ENCODE measurements around the gene TARBP2.

The TARBP2 gene

GRCh38 chr12:53513712-53514410, 12.8 kb downstream of the TARBP2 start:
- H2BK15ac ChIP-seq (ENCODE audit: low read depth, poor library complexity, severe bottlenecking) = no peak overlapping the region
- H3K9ac ChIP-seq (ENCODE audit: low read length) = no peak overlapping the region
- H3K23ac ChIP-seq (ENCODE audit: low read length in 2 of 2) = no peak overlapping the region
- no peak for DNase-seq
- 96% methylated on average over 6 of the region's 6 CpGs for WGBS
- no peak overlapping the region for H4K8ac ChIP-seq (ENCODE audit: low read length)
- H2AK5ac ChIP-seq (ENCODE audit: low read length, severe bottlenecking) = no peak overlapping the region
- H4K91ac ChIP-seq (ENCODE audit: low read length) = no peak overlapping the region
- no peak overlapping the region for H3K4ac ChIP-seq (ENCODE audit: low read depth in 1 of 2, low read length in 2 of 2)
- no peak overlapping the region for H3K4me3 ChIP-seq (ENCODE audit: insufficient read depth in 1 of 2, low read depth in 1 of 2, low read length in 2 of 2)
- H2BK12ac ChIP-seq (ENCODE audit: low read length in 2 of 2) = no peak overlapping the region
- no peak overlapping the region for H3K14ac ChIP-seq (ENCODE audit: low read length in 2 of 2)
- no peak overlapping the region for H3K18ac ChIP-seq (ENCODE audit: low read depth in 1 of 2, low read length in 2 of 2)
- no peak overlapping the region for H2BK120ac ChIP-seq (ENCODE audit: low read depth, low read length)
- no peaks in the 10 kb centered on the region for H3K9me3 ChIP-seq (ENCODE audit: control insufficient read depth, low read length)
- peaks cover 8% of the 10 kb centered on the region for H3K79me1 ChIP-seq (replicated peaks; ENCODE audit: low read length, poor library complexity, severe bottlenecking)
- no peak overlapping the region for H2BK5ac ChIP-seq (ENCODE audit: low read depth, low read length, poor library complexity, severe bottlenecking)
- H2AFZ ChIP-seq (ENCODE audit: low read depth, low read length) = no peak overlapping the region
- H3K4me1 ChIP-seq (ENCODE audit: control insufficient read depth, insufficient read depth, low read depth, low read length) = no peaks in the 10 kb centered on the region
- no peak overlapping the region for H3K4me2 ChIP-seq (ENCODE audit: low read length, poor library complexity, severe bottlenecking)
- H3K27me3 ChIP-seq (ENCODE audit: control insufficient read depth in 1 of 2, insufficient read depth in 1 of 2, low read length in 2 of 2) = no peaks in the 10 kb centered on the region
- H3K27ac ChIP-seq (ENCODE audit: low read length, poor library complexity, severe bottlenecking) = no peak overlapping the region
- H3K36me3 ChIP-seq (ENCODE audit: control insufficient read depth in 1 of 2, insufficient read depth in 2 of 2, low read depth in 1 of 2, low read length in 2 of 2) = peaks cover 44 to 89% of the 10 kb centered on the region in 2 experiments

GRCh38 chr12:53514628-53515290, 13.7 kb downstream of the TARBP2 start:
- Histone ChIP-seq H2BK120ac (ENCODE audit: low read depth, low read length) (no peak overlapping the region), H3K9ac (ENCODE audit: low read length) (no peak overlapping the region), H3K18ac (ENCODE audit: low read depth in 1 of 2, low read length in 2 of 2) (no peak overlapping the region), H4K91ac (ENCODE audit: low read length) (no peak overlapping the region), H3K14ac (ENCODE audit: low read length in 2 of 2) (no peak overlapping the region), H3K4ac (ENCODE audit: low read depth in 1 of 2, low read length in 2 of 2) (no peak overlapping the region), H2AFZ (ENCODE audit: low read depth, low read length) (no peak overlapping the region), H2AK5ac (ENCODE audit: low read length, severe bottlenecking) (no peak overlapping the region), H3K27me3 (ENCODE audit: control insufficient read depth in 1 of 2, insufficient read depth in 1 of 2, low read length in 2 of 2) (no peaks in the 10 kb centered on the region), H3K79me1 (replicated peaks; ENCODE audit: low read length, poor library complexity, severe bottlenecking) (peaks cover 8% of the 10 kb centered on the region), H3K27ac (ENCODE audit: low read length, poor library complexity, severe bottlenecking) (no peak overlapping the region), H2BK5ac (ENCODE audit: low read depth, low read length, poor library complexity, severe bottlenecking) (no peak overlapping the region), H3K4me1 (ENCODE audit: control insufficient read depth, insufficient read depth, low read depth, low read length) (no peaks in the 10 kb centered on the region), H3K36me3 (ENCODE audit: control insufficient read depth in 1 of 2, insufficient read depth in 2 of 2, low read depth in 1 of 2, low read length in 2 of 2) (peaks cover 43 to 91% of the 10 kb centered on the region in 2 experiments), H3K4me3 (ENCODE audit: insufficient read depth in 1 of 2, low read depth in 1 of 2, low read length in 2 of 2) (no peak overlapping the region), H2BK15ac (ENCODE audit: low read depth, poor library complexity, severe bottlenecking) (no peak overlapping the region), H4K8ac (ENCODE audit: low read length) (no peak overlapping the region), H3K23ac (ENCODE audit: low read length in 2 of 2) (no peak overlapping the region), H3K9me3 (ENCODE audit: control insufficient read depth, low read length) (no peaks in the 10 kb centered on the region), H2BK12ac (ENCODE audit: low read length in 2 of 2) (no peak overlapping the region), H3K4me2 (ENCODE audit: low read length, poor library complexity, severe bottlenecking) (no peak overlapping the region)
- no peak for DNase-seq
- 95% methylated on average over 4 of the region's 6 CpGs for WGBS

- H3K79me1 ChIP-seq (replicated peaks; ENCODE audit: low read length, poor library complexity, severe bottlenecking) = peaks cover 8% of the 10 kb centered on the region
- H3K27me3 ChIP-seq (ENCODE audit: control insufficient read depth in 1 of 2, insufficient read depth in 1 of 2, low read length in 2 of 2) = no peaks in the 10 kb centered on the region
- 100% methylated on average over 2 of the region's 2 CpGs for WGBS
- no peak overlapping the region for H2AFZ ChIP-seq (ENCODE audit: low read depth, low read length)
- H2BK15ac ChIP-seq (ENCODE audit: low read depth, poor library complexity, severe bottlenecking) = no peak overlapping the region
- no peak overlapping the region for H2BK12ac ChIP-seq (ENCODE audit: low read length in 2 of 2)
- no peak overlapping the region for H3K27ac ChIP-seq (ENCODE audit: low read length, poor library complexity, severe bottlenecking)
- no peak overlapping the region for H3K4me2 ChIP-seq (ENCODE audit: low read length, poor library complexity, severe bottlenecking)
- H3K36me3 ChIP-seq (ENCODE audit: control insufficient read depth in 1 of 2, insufficient read depth in 2 of 2, low read depth in 1 of 2, low read length in 2 of 2) = peaks cover 44 to 93% of the 10 kb centered on the region in 2 experiments
- no peak overlapping the region for H4K91ac ChIP-seq (ENCODE audit: low read length)
- H3K18ac ChIP-seq (ENCODE audit: low read depth in 1 of 2, low read length in 2 of 2) = no peak overlapping the region
- H3K23ac ChIP-seq (ENCODE audit: low read length in 2 of 2) = no peak overlapping the region
- H2BK5ac ChIP-seq (ENCODE audit: low read depth, low read length, poor library complexity, severe bottlenecking) = no peak overlapping the region
- H2BK120ac ChIP-seq (ENCODE audit: low read depth, low read length) = no peak overlapping the region
- no peak overlapping the region for H3K9ac ChIP-seq (ENCODE audit: low read length)
- no peak for DNase-seq
- no peak overlapping the region for H3K14ac ChIP-seq (ENCODE audit: low read length in 2 of 2)
- no peak overlapping the region for H3K4me3 ChIP-seq (ENCODE audit: insufficient read depth in 1 of 2, low read depth in 1 of 2, low read length in 2 of 2)
- no peak overlapping the region for H4K8ac ChIP-seq (ENCODE audit: low read length)
- no peak overlapping the region for H2AK5ac ChIP-seq (ENCODE audit: low read length, severe bottlenecking)
- H3K9me3 ChIP-seq (ENCODE audit: control insufficient read depth, low read length) = no peaks in the 10 kb centered on the region
- H3K4ac ChIP-seq (ENCODE audit: low read depth in 1 of 2, low read length in 2 of 2) = no peak overlapping the region
- no peaks in the 10 kb centered on the region for H3K4me1 ChIP-seq (ENCODE audit: control insufficient read depth, insufficient read depth, low read depth, low read length)
These were observed 14.2 kb downstream of the TARBP2 start for GRCh38 chr12:53515291-53515680.

- no peak for DNase-seq
- Histone ChIP-seq H3K27me3 (ENCODE audit: control insufficient read depth in 1 of 2, insufficient read depth in 1 of 2, low read length in 2 of 2) (no peaks in the 10 kb centered on the region), H4K91ac (ENCODE audit: low read length) (no peak overlapping the region), H3K4me3 (ENCODE audit: insufficient read depth in 1 of 2, low read depth in 1 of 2, low read length in 2 of 2) (no peak overlapping the region), H3K27ac (ENCODE audit: low read length, poor library complexity, severe bottlenecking) (no peak overlapping the region), H4K8ac (ENCODE audit: low read length) (no peak overlapping the region), H3K4ac (ENCODE audit: low read depth in 1 of 2, low read length in 2 of 2) (no peak overlapping the region), H2BK15ac (ENCODE audit: low read depth, poor library complexity, severe bottlenecking) (no peak overlapping the region), H2AFZ (ENCODE audit: low read depth, low read length) (no peak overlapping the region), H3K9ac (ENCODE audit: low read length) (no peak overlapping the region), H2BK5ac (ENCODE audit: low read depth, low read length, poor library complexity, severe bottlenecking) (no peak overlapping the region), H3K9me3 (ENCODE audit: control insufficient read depth, low read length) (no peaks in the 10 kb centered on the region), H3K4me2 (ENCODE audit: low read length, poor library complexity, severe bottlenecking) (no peak overlapping the region), H2BK12ac (ENCODE audit: low read length in 2 of 2) (no peak overlapping the region), H3K14ac (ENCODE audit: low read length in 2 of 2) (no peak overlapping the region), H3K36me3 (ENCODE audit: control insufficient read depth in 1 of 2, insufficient read depth in 2 of 2, low read depth in 1 of 2, low read length in 2 of 2) (peaks cover 41 to 94% of the 10 kb centered on the region in 2 experiments), H3K79me1 (replicated peaks; ENCODE audit: low read length, poor library complexity, severe bottlenecking) (peaks cover 14% of the 10 kb centered on the region), H2BK120ac (ENCODE audit: low read depth, low read length) (no peak overlapping the region), H2AK5ac (ENCODE audit: low read length, severe bottlenecking) (no peak overlapping the region), H3K23ac (ENCODE audit: low read length in 2 of 2) (no peak overlapping the region), H3K4me1 (ENCODE audit: control insufficient read depth, insufficient read depth, low read depth, low read length) (no peaks in the 10 kb centered on the region), H3K18ac (ENCODE audit: low read depth in 1 of 2, low read length in 2 of 2) (no peak overlapping the region)
- 94% methylated on average over 12 of the region's 13 CpGs for WGBS
These were observed 15.8 kb downstream of the TARBP2 start for GRCh38 chr12:53516758-53517455.
